Rectal smooth muscle tissue (tissue), 1 donor: ENCODE data around the gene TAF11L2.
"Not testable (repeated sequence)": the region's sequence is repeated elsewhere in the genome, so short reads cannot be mapped to it uniquely, and the experiment has no call there.

ENCODE experiments used
- H3K27ac ChIP-seq: one replicate; pipeline ENCODE4 v1.7.0; 2013; ENCODE audit warnings: low read depth, low read length, inconsistent platforms
- H3K27me3 ChIP-seq: one replicate; pipeline ENCODE4 v1.7.0; 2013; ENCODE audit warnings: low read length; ENCODE audit not compliant: control insufficient read depth, insufficient read depth
- H3K36me3 ChIP-seq: one replicate; pipeline ENCODE4 v1.7.0; 2013; ENCODE audit warnings: low read length; ENCODE audit not compliant: control insufficient read depth, insufficient read depth
- H3K4me1 ChIP-seq: one replicate; pipeline ENCODE4 v1.7.0; 2013; ENCODE audit warnings: low read length; ENCODE audit not compliant: control insufficient read depth, insufficient read depth
- H3K4me3 ChIP-seq: one replicate; pipeline ENCODE4 v1.7.0; 2013; ENCODE audit warnings: low read length
- H3K9ac ChIP-seq: one replicate; pipeline ENCODE4 v1.7.0; 2013; ENCODE audit warnings: low read length

The TAF11L2 gene

DNA sequence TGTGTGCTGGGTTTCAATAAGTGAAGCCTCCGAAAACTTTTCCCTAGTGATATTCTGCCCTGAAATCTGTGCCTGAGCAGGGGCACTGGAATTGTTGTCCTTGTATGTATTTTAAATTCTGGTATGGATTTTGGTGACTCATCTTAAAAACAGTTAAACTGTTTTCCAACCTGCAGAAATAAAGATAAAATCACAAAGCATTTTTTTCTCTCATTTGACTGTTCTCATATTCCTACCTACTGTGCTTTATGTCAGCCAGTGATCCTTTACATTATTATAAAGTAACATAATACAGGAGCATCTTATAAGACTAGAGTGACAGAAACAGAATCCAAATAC lies 10.9 kb upstream of the TAF11L2 start:
- Histone ChIP-seq H3K36me3 (no peaks in the 10 kb centered on the region), H3K27me3 (no peaks in the 10 kb centered on the region), H3K9ac (no peak overlapping the region), H3K4me3 (no peak overlapping the region), H3K27ac (no peak overlapping the region), H3K4me1 (no peaks in the 10 kb centered on the region)

DNA sequence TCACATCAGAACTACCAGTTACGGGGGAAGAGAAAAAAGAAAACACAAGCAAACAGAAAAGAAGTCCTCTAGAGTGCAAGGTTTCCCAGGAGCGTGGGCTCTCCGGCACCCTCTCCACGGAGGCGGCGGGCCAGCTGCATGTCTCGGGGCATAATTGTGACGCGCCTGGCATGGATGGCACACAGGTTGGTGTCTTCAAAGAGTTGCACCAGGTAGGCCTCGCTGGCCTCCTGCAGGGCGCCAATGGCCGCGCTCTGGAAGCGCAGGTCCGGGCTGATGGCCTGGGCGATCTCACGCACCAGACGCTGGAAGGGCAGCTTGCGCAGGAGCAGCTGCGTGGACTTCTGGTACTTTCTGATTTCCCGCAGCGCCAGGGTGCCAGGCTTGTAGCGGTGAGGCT lies 6.8 kb upstream of the TAF11L2 start:
- H3K36me3 ChIP-seq, H3K4me3 ChIP-seq, H3K27ac ChIP-seq, H3K9ac ChIP-seq, H3K4me1 ChIP-seq, H3K27me3 ChIP-seq: not testable (repeated sequence)

DNA sequence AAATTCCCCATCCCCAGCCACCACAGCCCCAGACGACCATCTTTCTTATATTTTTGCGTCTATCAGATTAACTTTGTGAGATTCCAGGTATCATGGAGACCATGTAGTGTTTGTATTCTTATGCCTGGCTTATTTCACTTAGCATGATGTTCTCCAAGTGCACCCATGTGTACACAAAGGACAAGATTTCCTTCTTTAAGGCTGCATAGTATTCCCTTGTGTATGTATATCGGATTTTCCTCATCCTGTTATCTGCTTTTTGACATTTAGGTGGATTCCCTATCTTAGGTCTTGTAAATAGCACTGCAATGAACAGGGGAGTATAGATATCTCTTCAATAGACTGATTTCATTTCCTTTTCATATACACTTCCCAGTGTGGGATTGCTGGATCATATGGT lies 5.3 kb upstream of the TAF11L2 start:
- Histone ChIP-seq H3K27ac (no peak overlapping the region), H3K4me1 (no peaks in the 10 kb centered on the region), H3K27me3 (no peaks in the 10 kb centered on the region), H3K9ac (no peak overlapping the region), H3K4me3 (no peak overlapping the region), H3K36me3 (no peaks in the 10 kb centered on the region)

DNA sequence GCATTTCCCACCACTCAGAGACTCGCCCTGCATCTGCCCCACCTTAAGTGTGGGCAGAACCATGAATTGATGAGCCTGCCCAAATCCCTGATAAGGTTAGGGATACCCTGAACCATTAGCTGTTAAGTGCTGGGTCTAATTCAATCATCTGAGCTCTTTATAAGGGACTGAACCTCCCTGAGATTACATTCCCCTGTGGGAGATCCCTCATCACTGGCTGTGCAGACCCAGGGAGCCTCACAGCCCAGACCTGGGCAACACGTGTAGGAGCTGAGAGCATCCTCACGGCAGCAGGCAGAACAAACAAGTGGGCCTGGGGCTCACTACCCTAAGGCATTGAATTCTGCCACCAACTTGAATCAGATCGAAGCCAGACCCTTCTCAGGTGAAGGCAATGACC lies 585 bp upstream of the TAF11L2 start:
- no peaks in the 10 kb centered on the region for H3K27me3 ChIP-seq
- no peak overlapping the region for H3K9ac ChIP-seq
- H3K27ac ChIP-seq = no peak overlapping the region
- no peaks in the 10 kb centered on the region for H3K4me1 ChIP-seq
- H3K4me3 ChIP-seq = no peak overlapping the region
- no peaks in the 10 kb centered on the region for H3K36me3 ChIP-seq

DNA sequence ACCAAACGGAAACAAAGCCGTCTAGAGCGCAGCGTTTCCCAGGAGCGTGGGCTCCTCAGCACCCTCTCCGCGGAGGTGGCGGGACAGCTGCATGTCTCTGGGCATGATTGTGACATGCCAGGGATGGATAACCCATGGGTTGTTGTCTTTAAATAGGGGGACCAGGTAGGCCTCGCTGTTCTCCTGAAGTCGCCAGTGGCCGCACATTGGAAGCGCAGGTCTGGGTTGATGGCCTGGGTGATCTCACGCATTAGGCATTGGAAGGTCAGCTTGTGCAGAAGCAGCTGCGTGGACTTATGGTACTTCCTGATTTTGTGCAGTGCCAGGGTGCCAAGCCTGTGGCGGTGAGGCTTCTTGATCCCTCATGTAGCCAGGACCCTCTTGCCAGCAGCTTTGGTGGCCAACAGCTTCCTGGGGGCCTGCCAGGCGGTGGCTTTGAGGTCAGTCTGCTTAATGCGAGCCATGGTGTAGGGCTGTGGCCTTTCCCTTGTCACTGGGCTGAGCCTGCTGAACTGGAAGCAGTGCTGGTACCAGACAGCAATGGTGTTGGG lies 13.8 kb downstream of the TAF11L2 start:
- no peak overlapping the region for H3K27ac ChIP-seq
- H3K4me1 ChIP-seq = no peaks in the 10 kb centered on the region
- H3K36me3 ChIP-seq = no peaks in the 10 kb centered on the region
- H3K27me3 ChIP-seq = no peaks in the 10 kb centered on the region
- H3K9ac ChIP-seq = no peak overlapping the region
- no peak overlapping the region for H3K4me3 ChIP-seq

DNA sequence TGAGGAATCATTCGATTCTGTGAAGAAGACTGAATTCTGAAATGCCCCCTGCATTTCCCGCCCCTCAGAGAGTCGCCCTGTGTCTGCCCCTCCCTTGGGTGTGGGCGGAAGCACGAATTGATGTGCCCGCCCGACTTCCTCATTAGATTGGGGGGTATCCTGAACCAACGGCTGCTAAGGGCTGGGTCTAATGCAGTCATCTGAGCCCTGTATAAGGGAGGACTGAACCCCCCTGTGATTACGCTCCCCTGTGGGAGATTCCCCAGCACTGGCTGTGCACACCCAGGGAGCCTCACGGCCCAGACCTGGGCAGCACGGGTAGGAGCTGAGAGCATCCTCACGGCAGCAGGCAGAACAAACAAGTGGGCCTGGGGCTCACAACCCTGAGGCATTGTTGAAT lies 19.5 kb downstream of the TAF11L2 start:
- H3K9ac ChIP-seq, H3K27ac ChIP-seq, H3K36me3 ChIP-seq, H3K27me3 ChIP-seq, H3K4me3 ChIP-seq, H3K4me1 ChIP-seq: not testable (repeated sequence)

DNA sequence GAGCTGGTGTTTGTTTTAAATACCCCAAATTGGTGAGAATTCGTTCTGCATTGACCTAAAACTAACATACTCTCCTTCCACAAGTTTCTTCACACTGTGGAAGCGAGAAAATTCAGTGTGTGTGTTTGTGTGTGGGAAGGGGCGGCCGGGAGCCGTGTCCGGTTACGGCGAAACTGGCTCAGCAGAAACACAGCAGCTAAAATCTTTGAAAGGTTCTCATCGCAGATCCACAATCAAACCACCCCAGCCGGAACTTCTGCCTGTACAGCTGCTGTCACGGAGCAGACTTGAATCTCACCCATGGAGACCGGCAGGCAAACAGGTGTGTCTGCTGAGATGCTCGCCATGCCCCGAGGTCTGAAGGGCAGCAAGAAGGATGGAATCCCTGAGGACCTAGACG lies 20.0 kb downstream of the TAF11L2 start, which contains the start of gene TAF11L3:
TAF11L3 (plus strand) TSS at position 301 of the 400 bp plus-strand sequence.
- not testable (repeated sequence) for H3K36me3 ChIP-seq, H3K4me1 ChIP-seq, H3K9ac ChIP-seq, H3K27ac ChIP-seq, H3K27me3 ChIP-seq, H3K4me3 ChIP-seq

DNA sequence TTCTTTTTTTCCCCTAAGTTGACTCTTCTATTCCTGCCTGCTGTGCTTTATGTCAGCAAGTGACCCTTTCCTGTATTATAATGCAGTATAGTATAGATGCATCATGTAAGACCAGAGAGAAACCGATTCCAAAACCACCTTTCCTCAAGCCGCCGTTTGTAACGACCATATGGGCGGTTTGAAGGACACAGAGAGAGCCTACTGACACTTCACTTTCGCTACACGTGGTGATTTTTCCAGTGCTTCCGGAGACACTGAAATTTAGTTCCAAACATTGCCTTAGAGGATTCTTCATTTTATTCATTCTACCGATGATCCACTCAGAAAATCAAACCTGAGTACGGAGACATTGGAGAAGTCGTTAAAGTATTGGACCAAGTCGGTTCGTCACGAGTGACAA lies 21.5 kb downstream of the TAF11L2 start:
- H3K36me3 ChIP-seq, H3K27ac ChIP-seq: not testable (repeated sequence)

DNA sequence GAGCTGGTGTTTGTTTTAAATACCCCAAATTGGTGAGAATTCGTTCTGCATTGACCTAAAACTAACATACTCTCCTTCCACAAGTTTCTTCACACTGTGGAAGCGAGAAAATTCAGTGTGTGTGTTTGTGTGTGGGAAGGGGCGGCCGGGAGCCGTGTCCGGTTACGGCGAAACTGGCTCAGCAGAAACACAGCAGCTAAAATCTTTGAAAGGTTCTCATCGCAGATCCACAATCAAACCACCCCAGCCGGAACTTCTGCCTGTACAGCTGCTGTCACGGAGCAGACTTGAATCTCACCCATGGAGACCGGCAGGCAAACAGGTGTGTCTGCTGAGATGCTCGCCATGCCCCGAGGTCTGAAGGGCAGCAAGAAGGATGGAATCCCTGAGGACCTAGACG lies 23.5 kb downstream of the TAF11L2 start, which contains the start of gene TAF11L4:
TAF11L4 (plus strand) TSS at position 301 of the 400 bp plus-strand sequence.
- not testable (repeated sequence) for H3K27ac ChIP-seq, H3K4me3 ChIP-seq, H3K36me3 ChIP-seq, H3K9ac ChIP-seq, H3K4me1 ChIP-seq, H3K27me3 ChIP-seq

More for the DNA sequence above, 21.5 kb downstream of the TAF11L2 start:
- not testable (repeated sequence) for H3K4me1 ChIP-seq, H3K9ac ChIP-seq, H3K27me3 ChIP-seq, H3K4me3 ChIP-seq

DNA sequence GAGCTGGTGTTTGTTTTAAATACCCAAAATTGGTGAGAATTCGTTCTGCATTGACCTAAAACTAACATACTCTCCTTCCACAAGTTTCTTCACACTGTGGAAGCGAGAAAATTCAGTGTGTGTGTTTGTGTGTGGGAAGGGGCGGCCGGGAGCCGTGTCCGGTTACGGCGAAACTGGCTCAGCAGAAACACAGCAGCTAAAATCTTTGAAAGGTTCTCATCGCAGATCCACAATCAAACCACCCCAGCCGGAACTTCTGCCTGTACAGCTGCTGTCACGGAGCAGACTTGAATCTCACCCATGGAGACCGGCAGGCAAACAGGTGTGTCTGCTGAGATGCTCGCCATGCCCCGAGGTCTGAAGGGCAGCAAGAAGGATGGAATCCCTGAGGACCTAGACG lies 26.9 kb downstream of the TAF11L2 start, which contains the start of gene TAF11L5:
TAF11L5 (plus strand) TSS at position 301 of the 400 bp plus-strand sequence.
- H3K27ac ChIP-seq, H3K36me3 ChIP-seq, H3K4me1 ChIP-seq, H3K9ac ChIP-seq, H3K27me3 ChIP-seq, H3K4me3 ChIP-seq: not testable (repeated sequence)

DNA sequence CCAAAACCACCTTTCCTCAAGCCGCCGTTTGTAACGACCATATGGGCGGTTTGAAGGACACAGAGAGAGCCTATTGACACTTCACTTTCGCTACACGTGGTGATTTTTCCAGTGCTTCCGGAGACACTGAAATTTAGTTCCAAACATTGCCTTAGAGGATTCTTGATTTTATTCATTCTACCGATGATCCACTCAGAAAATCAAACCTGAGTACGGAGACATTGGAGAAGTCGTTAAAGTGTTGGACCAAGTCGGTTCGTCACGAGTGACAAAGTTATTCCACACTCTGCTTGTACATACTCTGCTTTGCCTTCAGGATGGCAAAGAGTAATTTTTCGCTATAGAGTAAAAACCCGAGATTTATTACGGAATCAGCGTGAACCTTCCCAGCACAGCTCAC lies 28.5 kb downstream of the TAF11L2 start:
- H3K4me1 ChIP-seq, H3K9ac ChIP-seq, H3K27me3 ChIP-seq, H3K27ac ChIP-seq, H3K36me3 ChIP-seq, H3K4me3 ChIP-seq: not testable (repeated sequence)

DNA sequence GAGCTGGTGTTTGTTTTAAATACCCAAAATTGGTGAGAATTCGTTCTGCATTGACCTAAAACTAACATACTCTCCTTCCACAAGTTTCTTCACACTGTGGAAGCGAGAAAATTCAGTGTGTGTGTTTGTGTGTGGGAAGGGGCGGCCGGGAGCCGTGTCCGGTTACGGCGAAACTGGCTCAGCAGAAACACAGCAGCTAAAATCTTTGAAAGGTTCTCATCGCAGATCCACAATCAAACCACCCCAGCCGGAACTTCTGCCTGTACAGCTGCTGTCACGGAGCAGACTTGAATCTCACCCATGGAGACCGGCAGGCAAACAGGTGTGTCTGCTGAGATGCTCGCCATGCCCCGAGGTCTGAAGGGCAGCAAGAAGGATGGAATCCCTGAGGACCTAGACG lies 30.3 kb downstream of the TAF11L2 start, which contains the start of gene TAF11L6:
TAF11L6 (plus strand) TSS at position 301 of the 400 bp plus-strand sequence.
- not testable (repeated sequence) for H3K27me3 ChIP-seq, H3K9ac ChIP-seq, H3K27ac ChIP-seq, H3K4me1 ChIP-seq, H3K36me3 ChIP-seq, H3K4me3 ChIP-seq
